GM21529 (cell line): ENCODE measurements around the gene ELN.
"Not testable (repeated sequence)": the region's sequence is repeated elsewhere in the genome, so short reads cannot be mapped to it uniquely, and the experiment has no call there.

Experiments used
- ATAC-seq: cut with Tn5 transposase; IDR thresholded peaks from one replicate; pipeline ENCODE4 v1.9.1; 2021; ENCODE audit not compliant: unreplicated experiment

ELN gene

DNA sequence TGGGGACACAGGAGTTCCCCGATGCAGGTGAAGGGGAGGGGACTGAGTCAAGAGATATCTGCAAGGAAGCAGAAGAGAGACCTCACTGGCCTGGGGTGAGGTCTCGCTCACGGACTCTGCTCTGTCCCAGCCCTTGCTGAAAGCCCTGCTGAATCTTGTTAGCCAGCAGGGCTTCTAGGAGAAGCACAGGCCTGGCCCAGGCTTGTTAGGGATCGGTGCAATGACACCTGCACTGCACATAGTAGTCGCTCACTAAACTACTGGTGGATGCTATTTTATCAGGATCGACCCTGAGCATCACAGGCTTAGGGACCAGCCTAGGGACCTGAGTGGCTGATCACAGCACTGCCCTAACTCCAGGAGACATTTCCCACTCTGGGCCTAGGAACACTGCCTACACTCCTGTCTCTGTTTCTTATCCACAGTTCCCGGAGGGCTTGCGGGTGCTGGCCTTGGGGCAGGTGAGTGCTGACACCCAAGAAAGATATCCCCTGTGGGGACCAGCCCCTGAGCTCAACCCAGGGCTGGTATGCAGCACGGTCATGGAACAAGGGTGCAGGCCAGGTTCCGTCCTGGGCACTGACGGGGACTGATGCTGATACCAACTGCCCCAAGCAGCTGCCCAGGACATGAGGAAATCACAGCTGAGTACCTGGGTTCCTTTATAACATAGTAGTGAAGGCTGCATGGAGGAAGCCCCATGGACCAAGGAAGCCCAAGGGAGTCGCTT lies 13.0 kb downstream of the ELN start:
- ATAC-seq, result no peak

DNA sequence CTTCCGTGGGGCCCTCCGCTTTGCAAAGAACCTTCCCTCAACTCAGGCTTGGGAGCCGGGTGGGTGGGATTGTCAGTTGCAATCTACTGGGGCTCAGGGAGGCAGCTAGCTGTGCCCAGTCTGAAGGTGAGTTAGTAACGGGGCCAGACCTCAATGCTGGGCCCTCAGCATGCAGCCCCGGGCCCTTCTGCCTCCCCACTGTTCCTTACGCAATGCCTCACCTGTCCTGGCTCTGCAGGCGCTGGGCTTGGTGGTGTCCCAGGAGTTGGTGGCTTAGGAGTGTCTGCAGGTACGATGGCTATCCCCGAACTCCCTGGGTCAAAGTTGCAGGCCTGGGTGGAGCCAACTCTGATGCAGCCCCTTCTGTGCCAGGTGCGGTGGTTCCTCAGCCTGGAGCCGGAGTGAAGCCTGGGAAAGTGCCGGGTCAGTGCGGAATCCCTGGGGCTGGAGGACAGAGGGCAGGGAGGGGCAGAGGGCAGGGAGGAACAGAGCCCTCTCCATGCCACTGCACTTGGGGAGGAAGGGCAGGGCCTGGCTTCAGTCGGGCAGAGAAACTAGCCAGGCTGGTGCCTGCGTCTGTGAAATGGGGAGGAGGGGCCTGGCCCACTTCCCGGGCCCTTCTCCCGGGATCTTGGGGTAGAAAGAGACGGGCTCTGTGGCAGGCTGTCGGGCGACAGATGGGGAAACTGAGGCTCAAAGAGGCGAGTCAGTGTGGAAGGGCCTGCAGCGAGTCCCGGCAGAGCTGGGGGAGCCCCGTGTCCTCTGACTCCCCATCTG lies 15.0 kb downstream of the ELN start:
- no peak for ATAC-seq

- ATAC-seq, result no peak
These were observed 15.6 kb downstream of the ELN start for GRCh38 chr7:74043523-74043951.

DNA sequence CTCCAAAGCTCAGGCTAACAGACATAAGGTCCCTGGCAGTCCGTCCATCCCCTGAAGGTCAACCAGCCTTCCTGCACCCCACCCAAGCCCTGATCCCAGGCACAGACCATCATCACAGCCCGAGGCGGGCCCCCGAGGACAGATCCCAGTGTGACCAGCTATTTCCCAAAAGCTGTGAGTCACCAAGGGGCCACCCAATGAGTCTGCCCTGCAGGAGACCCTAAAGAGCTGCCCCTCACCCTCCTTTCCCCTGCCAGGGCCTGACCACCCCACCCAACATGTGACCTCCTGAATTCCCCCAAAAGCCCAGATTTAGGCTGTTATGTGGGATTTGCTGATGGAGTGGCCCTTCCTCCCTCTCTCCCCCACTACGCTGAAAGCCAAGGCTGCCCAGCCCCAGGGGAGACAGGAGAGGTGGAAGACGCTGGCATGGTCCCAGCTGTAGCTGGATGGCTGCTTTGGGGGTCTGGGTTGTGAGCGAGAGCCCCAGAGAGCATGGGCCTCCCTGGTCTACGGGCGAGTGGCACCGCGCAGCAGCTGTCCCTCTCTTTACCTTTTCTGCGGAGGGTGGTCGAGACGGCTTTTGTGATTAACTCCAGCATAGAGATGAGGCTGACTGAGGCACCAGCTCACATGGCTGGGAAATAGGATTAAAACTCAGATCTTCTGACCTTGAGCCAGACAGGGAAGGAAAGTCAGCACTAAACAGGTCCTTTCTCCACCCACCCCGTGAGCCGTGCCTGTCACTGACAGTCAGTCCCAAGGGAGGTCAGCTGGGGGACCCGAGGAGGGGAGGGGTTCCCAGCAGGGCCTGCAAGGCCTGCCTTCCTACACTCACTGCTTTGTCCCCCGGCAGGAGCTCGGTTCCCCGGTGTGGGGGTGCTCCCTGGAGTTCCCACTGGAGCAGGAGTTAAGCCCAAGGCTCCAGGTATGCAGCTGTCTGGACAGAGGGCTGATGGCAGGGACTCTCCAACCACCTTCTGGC lies 16.7 kb downstream of the ELN start:
- ATAC-seq, result no peak

GRCh38 chr7:74046581-74046980 lies 18.6 kb downstream of the ELN start:
- not testable (repeated sequence) for ATAC-seq

GRCh38 chr7:74047804-74048380 lies 19.9 kb downstream of the ELN start:
- no peak for ATAC-seq

GRCh38 chr7:74048999-74049599 lies 21.1 kb downstream of the ELN start:
- no peak for ATAC-seq

GRCh38 chr7:74049997-74050798 lies 22.2 kb downstream of the ELN start:
- ATAC-seq, result no peak

- ATAC-seq, result no peak
These were observed 23.2 kb downstream of the ELN start for GRCh38 chr7:74051193-74051592.

- no peak for ATAC-seq
These were observed 23.8 kb downstream of the ELN start for GRCh38 chr7:74051629-74052410.

DNA sequence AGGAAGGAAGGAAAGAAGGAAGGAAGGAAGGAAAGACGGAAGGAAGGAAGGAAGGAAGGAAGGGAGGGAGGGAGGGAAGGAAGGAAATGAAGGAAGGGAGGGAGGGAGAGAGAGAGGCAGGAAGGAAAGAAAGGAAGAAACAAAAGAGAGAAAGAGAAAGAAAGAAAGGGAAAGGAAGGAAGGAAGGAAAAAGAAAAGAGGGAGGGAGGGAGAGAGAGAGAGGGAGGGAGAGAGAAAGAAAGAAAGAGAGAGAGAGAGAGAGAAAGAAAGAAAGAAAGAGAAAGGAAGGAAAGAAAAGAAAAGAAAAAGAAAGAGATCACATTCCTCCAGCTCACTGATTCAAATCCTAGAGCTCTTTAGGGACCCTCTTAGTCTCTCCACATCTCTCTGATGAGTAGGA lies 24.7 kb downstream of the ELN start:
- no peak for ATAC-seq

- no peak for ATAC-seq
These were observed 25.7 kb downstream of the ELN start for GRCh38 chr7:74053589-74054186.

DNA sequence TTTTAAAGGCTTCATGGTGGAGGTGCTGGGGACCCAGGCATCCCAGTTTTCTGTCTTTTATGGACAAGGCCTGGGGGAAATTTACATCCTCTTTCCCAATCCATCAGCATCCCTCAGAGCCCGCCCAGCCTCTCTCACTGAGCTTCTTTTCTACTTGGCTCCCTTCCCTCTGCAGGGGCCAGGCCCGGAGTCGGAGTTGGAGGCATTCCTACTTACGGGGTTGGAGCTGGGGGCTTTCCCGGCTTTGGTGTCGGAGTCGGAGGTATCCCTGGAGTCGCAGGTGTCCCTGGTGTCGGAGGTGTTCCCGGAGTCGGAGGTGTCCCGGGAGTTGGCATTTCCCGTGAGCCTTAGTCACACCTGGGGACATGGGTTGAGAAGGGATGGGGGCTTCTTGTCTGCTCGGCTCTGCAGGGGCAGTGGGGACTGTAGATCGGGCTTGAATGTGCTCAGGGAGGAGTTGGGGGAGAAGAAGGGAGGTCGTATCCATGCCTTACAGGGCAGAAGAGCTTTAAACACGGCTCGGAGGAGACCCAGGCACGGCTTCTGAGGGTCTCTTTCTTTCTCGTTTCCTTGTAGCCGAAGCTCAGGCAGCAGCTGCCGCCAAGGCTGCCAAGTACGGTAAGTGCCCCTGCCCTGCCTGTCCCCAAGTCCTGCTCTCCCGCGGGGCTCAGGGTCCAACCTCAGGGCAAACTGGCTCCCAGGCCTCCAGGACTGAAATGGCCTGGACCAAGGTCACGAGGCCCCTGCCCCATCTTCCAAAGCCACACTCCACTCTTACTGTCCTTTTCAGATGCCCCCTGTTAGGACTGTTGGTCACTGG lies 28.3 kb downstream of the ELN start:
- no peak for ATAC-seq

DNA sequence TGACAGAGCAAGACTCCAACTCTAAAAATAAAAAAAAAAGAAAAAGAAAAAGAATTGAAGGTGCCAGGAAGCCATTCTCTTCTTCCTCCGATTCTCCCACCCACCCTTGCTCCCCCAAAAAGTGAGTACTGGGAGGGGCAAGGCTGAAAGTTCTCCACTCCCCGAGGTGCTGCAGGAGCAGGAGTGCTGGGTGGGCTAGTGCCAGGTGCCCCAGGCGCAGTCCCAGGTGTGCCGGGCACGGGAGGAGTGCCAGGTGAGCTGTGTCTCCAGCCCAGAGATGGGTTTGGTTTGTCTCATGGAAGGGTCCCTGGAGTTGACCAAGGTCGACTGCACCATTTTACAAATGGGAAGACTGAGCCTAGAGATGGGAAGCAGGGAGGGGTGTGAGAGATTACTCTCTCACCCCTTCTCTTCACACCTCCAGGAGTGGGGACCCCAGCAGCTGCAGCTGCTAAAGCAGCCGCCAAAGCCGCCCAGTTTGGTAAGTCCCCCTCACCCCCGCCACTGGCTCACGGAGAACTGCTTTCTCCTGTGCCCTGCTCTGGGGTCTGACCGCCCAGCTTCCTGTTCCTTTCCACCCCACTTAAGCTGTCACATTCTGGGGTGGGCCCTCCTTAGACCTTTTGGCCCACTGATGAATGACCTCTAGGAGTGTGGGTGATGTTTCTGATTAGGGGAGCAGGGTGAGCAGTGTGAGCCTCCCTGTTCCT lies 29.4 kb downstream of the ELN start:
- no peak for ATAC-seq

DNA sequence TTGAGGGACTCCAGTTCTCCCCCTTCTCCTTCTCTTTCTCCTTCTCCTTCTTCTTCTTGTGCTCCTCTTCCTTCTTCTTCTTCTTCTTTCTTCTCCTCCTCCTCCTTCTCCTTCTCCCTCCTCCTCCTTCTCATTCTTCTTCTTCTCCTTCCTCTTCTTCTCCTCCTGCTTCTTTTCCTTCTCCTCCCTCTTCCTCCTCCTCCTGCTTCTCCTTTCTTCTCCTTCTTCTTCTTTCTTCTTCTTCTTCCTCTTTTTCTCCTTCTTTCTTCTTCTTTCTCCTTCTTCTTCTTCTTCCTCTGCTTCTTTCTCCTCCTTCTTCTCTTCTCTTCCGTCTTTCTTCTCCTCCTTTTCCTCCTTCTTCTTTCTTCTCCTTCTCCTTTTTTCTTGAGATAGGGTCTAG lies 30.0 kb downstream of the ELN start:
- ATAC-seq, result no peak

- no peak for ATAC-seq
These were observed 30.5 kb downstream of the ELN start for GRCh38 chr7:74058486-74058885.

GRCh38 chr7:74059037-74059436 lies 31.1 kb downstream of the ELN start:
- ATAC-seq, result no peak
